ENCODE data around the gene BAK1.

Gene BAK1

GRCh38 chr6:33579828-33580714, at the start of gene BAK1:
Gene BAK1 (minus strand): TSS chr6:33580276. CDS start chr6:33577604, 2,672 bp downstream.
- peak; percentile 90 for DNase-seq

- peak; percentile 32 for DNase-seq
These were observed 48.4 kb upstream of the BAK1 start for GRCh38 chr6:33628401-33628964.

- no peak for DNase-seq
These were observed 47.8 kb upstream of the BAK1 start for GRCh38 chr6:33627876-33628275.

GRCh38 chr6:33624856-33625255, 44.8 kb upstream of the BAK1 start:
- DNase-seq = no peak

GRCh38 chr6:33623895-33624381, 43.9 kb upstream of the BAK1 start:
- no peak for DNase-seq

GRCh38 chr6:33622456-33623431, 42.7 kb upstream of the BAK1 start:
- DNase-seq = no peak

- DNase-seq = no peak
These were observed 41.8 kb upstream of the BAK1 start for GRCh38 chr6:33621711-33622388.

- DNase-seq = no peak
These were observed 41.0 kb upstream of the BAK1 start, which contains the start of gene ITPR3 for GRCh38 chr6:33620856-33621710. Gene ITPR3 (plus strand): TSS chr6:33621322. CDS start chr6:33621603, 281 bp downstream.

- DNase-seq = no peak
These were observed 40.2 kb upstream of the BAK1 start for GRCh38 chr6:33620158-33620855.

- DNase-seq = no peak
These were observed 39.2 kb upstream of the BAK1 start for GRCh38 chr6:33619166-33619840.

- DNase-seq = no peak
These were observed 36.8 kb upstream of the BAK1 start for GRCh38 chr6:33616913-33617312.

GRCh38 chr6:33616113-33616512, 36.0 kb upstream of the BAK1 start:
- DNase-seq = no peak

- no peak for DNase-seq
These were observed 33.7 kb upstream of the BAK1 start for GRCh38 chr6:33613795-33614168.

- no peak for DNase-seq
These were observed 33.2 kb upstream of the BAK1 start for GRCh38 chr6:33613146-33613794.

- no peak for DNase-seq
These were observed 31.0 kb upstream of the BAK1 start for GRCh38 chr6:33610779-33611732.

GRCh38 chr6:33610067-33610466, 30.0 kb upstream of the BAK1 start:
- no peak for DNase-seq

- DNase-seq = no peak
These were observed 29.5 kb upstream of the BAK1 start for GRCh38 chr6:33609528-33609927.

GRCh38 chr6:33609019-33609418, 28.9 kb upstream of the BAK1 start:
- DNase-seq = no peak

All from SHP77 treated with DMSO at 0.1 percent for 48 hours (cell line).